ENCODE results near the gene SLC9A6. TPM values are rescaled to one million over a fixed set of nuclear protein-coding genes. Genes with fewer than 3 reads are reported as not detected.

The SLC9A6 gene
- total RNA-seq, 1 donor = 21.0 TPM

DNA sequence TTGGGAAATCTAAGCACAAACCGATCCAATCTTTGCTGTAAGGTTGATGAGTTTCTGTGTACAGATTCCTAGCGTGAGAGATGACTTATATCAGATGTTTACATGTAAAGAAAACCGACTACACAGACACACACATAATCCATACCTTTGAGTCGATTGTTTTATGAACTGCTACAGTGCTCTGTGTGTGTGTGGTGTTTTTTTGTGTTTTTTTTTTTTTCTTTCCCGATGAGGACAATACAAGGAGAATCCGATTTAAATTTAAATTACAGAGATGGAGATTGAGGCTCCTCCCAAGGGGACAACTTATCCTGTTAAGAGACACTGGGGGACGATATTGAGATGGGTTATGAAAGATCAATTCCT lies 461 bp upstream of the SLC9A6 start:
- H3K27ac ChIP-seq (ENCODE audit: low read depth, low read length) = peak overlapping the region; percentile 15
- DNase-seq (ENCODE audit: insufficient read length, low spot score, missing footprints) = no peak
- peak overlapping the region; percentile 81 for H3K4me3 ChIP-seq (ENCODE audit: insufficient read depth, low read length)
- no peaks in the 10 kb centered on the region for H4K20me1 ChIP-seq (ENCODE audit: insufficient read depth, low read length)
- H3K79me2 ChIP-seq (ENCODE audit: insufficient read depth, low read length) = peaks cover 8% of the 10 kb centered on the region
- TF ChIP-seq, protein P1, sequence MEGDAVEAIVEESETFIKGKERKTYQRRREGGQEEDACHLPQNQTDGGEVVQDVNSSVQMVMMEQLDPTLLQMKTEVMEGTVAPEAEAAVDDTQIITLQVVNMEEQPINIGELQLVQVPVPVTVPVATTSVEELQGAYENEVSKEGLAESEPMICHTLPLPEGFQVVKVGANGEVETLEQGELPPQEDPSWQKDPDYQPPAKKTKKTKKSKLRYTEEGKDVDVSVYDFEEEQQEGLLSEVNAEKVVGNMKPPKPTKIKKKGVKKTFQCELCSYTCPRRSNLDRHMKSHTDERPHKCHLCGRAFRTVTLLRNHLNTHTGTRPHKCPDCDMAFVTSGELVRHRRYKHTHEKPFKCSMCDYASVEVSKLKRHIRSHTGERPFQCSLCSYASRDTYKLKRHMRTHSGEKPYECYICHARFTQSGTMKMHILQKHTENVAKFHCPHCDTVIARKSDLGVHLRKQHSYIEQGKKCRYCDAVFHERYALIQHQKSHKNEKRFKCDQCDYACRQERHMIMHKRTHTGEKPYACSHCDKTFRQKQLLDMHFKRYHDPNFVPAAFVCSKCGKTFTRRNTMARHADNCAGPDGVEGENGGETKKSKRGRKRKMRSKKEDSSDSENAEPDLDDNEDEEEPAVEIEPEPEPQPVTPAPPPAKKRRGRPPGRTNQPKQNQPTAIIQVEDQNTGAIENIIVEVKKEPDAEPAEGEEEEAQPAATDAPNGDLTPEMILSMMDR (IDR thresholded peaks at IDR 0.05; ENCODE audit: extremely low read depth, low read depth, low read length) = no peak
- H3K27me3 ChIP-seq (ENCODE audit: insufficient read depth, low read length) = no peaks in the 10 kb centered on the region
- H3K4me1 ChIP-seq (ENCODE audit: insufficient read depth, low read length) = no peaks in the 10 kb centered on the region
- H3K9me3 ChIP-seq (ENCODE audit: low read depth, low read length) = no peaks in the 10 kb centered on the region
- peak overlapping the region; percentile 66 for H3K4me2 ChIP-seq (ENCODE audit: insufficient read depth, low read length)
- H2AFZ ChIP-seq (ENCODE audit: low read length) = peak overlapping the region; percentile 73
- no peaks in the 10 kb centered on the region for H3K36me3 ChIP-seq (ENCODE audit: insufficient read depth, low read length)

DNA sequence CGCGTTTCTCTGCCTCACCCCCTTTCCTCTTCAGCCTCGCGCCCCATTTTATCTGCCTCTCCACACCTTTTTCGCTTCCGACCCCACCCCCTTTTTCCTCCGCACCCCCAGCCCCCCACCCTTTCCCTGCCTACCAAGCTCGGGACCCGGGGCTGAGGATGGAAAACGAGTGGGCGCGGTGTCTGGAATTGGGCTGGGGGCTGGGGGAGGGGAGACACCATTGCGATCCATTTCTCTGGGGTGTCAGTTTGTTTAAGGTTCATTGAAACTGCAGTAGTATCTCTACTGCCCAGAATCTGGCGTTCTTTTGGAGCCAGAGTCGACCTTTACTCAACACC lies 707 bp downstream of the SLC9A6 start:
- TF ChIP-seq, protein P1 (IDR thresholded peaks at IDR 0.05; ENCODE audit: extremely low read depth, low read depth, low read length) = no peak
- H3K79me2 ChIP-seq (ENCODE audit: insufficient read depth, low read length) = peaks cover 8% of the 10 kb centered on the region
- H3K4me3 ChIP-seq (ENCODE audit: insufficient read depth, low read length) = peak overlapping the region; percentile 81
- H3K4me2 ChIP-seq (ENCODE audit: insufficient read depth, low read length) = peak overlapping the region; percentile 72
- no peak for DNase-seq (ENCODE audit: insufficient read length, low spot score, missing footprints)
- H3K4me1 ChIP-seq (ENCODE audit: insufficient read depth, low read length) = no peaks in the 10 kb centered on the region
- no peaks in the 10 kb centered on the region for H4K20me1 ChIP-seq (ENCODE audit: insufficient read depth, low read length)
- no peaks in the 10 kb centered on the region for H3K9me3 ChIP-seq (ENCODE audit: low read depth, low read length)
- H2AFZ ChIP-seq (ENCODE audit: low read length) = peak overlapping the region; percentile 90
- H3K27me3 ChIP-seq (ENCODE audit: insufficient read depth, low read length) = no peaks in the 10 kb centered on the region
- no peaks in the 10 kb centered on the region for H3K36me3 ChIP-seq (ENCODE audit: insufficient read depth, low read length)
- no peak overlapping the region for H3K27ac ChIP-seq (ENCODE audit: low read depth, low read length)

DNA sequence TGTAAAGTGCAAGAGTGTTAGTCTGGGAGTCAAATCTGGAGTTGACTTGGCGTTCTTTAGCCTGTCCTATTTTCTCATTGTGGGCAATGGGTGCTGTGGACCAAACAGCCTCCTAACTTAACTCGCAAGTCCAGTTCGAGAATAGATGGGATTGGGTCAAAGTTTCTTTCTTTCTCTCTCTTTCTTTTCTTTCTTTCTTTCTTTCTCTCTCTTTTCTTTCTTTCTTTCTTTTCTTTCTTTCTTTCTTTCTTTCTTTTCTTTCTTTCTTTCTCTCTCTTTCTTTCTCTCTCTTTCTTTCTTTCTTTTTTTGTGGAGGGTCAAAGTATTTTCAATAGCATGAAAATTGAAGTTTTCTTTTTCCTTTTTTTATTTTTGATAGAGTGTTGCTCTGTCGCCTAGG lies 3.0 kb downstream of the SLC9A6 start:
- Histone ChIP-seq H3K4me3 (ENCODE audit: insufficient read depth, low read length) (no peak overlapping the region), H3K4me2 (ENCODE audit: insufficient read depth, low read length) (no peak overlapping the region), H3K4me1 (ENCODE audit: insufficient read depth, low read length) (no peaks in the 10 kb centered on the region), H3K36me3 (ENCODE audit: insufficient read depth, low read length) (no peaks in the 10 kb centered on the region), H4K20me1 (ENCODE audit: insufficient read depth, low read length) (no peaks in the 10 kb centered on the region), H3K79me2 (ENCODE audit: insufficient read depth, low read length) (peaks cover 10% of the 10 kb centered on the region), H3K27ac (ENCODE audit: low read depth, low read length) (no peak overlapping the region), H3K9me3 (ENCODE audit: low read depth, low read length) (no peaks in the 10 kb centered on the region), H2AFZ (ENCODE audit: low read length) (no peak overlapping the region), H3K27me3 (ENCODE audit: insufficient read depth, low read length) (no peaks in the 10 kb centered on the region)
- TF ChIP-seq, protein P1 (IDR thresholded peaks at IDR 0.05; ENCODE audit: extremely low read depth, low read depth, low read length) = no peak
- no peak for DNase-seq (ENCODE audit: insufficient read length, low spot score, missing footprints)

DNA sequence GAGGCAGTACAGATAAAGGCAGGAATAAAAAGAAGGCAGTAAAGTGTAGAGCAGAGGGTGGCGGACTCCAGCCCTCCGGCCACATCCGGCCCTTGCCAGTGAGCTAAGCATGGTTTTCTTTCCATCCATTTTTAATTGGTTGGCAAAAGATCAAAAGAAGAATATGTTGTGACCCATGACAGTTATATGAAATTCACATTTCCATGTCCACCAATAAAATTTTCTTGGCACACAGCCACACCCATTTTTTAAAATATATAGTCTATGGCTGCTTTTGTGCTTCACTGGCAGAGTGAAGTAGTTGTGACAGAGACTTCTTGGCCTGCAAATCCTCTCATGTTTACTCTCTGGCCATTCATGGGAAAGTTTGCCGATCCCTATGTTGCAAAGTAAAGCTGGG lies 29.8 kb downstream of the SLC9A6 start:
- H3K9me3 ChIP-seq (ENCODE audit: low read depth, low read length) = no peaks in the 10 kb centered on the region
- no peak for DNase-seq (ENCODE audit: insufficient read length, low spot score, missing footprints)
- no peak overlapping the region for H2AFZ ChIP-seq (ENCODE audit: low read length)
- H3K4me2 ChIP-seq (ENCODE audit: insufficient read depth, low read length) = no peak overlapping the region
- H3K4me3 ChIP-seq (ENCODE audit: insufficient read depth, low read length) = no peak overlapping the region
- H3K27ac ChIP-seq (ENCODE audit: low read depth, low read length) = no peak overlapping the region
- no peaks in the 10 kb centered on the region for H3K27me3 ChIP-seq (ENCODE audit: insufficient read depth, low read length)
- H3K79me2 ChIP-seq (ENCODE audit: insufficient read depth, low read length) = no peaks in the 10 kb centered on the region
- H3K4me1 ChIP-seq (ENCODE audit: insufficient read depth, low read length) = no peaks in the 10 kb centered on the region
- H4K20me1 ChIP-seq (ENCODE audit: insufficient read depth, low read length) = no peaks in the 10 kb centered on the region
- TF ChIP-seq, protein P1 (IDR thresholded peaks at IDR 0.05; ENCODE audit: extremely low read depth, low read depth, low read length) = no peak
- no peaks in the 10 kb centered on the region for H3K36me3 ChIP-seq (ENCODE audit: insufficient read depth, low read length)

Data from osteoblast (primary cell).